ENCODE measurements around the gene AHR.

DNA sequence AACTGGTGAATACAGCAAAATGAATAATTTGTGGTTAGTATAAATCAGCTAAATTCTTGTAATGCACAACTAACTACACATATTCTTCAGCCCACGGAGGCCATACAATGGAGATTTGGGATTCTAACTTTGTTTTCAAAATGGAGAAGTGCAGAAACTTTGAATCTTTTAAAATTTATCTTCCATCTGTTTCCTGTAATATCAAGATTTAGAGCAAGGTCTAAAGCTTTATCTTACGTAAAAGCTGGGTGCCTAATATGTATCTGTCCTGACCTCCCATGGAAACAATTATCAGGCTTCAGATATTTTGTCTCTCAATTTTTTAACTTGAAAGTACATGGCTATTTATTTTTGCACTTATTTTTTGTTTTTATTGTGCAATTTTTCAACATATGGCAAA, 5.0 kb upstream of the AHR start:
- no peak for TF ChIP-seq POLR2AphosphoS5 (IDR thresholded peaks at IDR 0.05)
- TF ChIP-seq CTCF (IDR thresholded peaks at IDR 0.05; ENCODE audit: poor library complexity, severe bottlenecking), result no peak
- no peak for TF ChIP-seq SMC3 (conservative IDR thresholded peaks at IDR 0.05; ENCODE audit: poor library complexity)
- no peak for TF ChIP-seq EZH2 (IDR thresholded peaks at IDR 0.05; ENCODE audit: borderline replicate concordance, insufficient read depth, low read length, poor library complexity, severe bottlenecking)
- TF ChIP-seq EP300 (conservative IDR thresholded peaks at IDR 0.05; ENCODE audit: poor library complexity, severe bottlenecking), result no peak
- TF ChIP-seq TAF1 (IDR thresholded peaks at IDR 0.05; ENCODE audit: low read depth), result no peak
- TF ChIP-seq RAD21 (conservative IDR thresholded peaks at IDR 0.05), result no peak
- TF ChIP-seq, protein P1, sequence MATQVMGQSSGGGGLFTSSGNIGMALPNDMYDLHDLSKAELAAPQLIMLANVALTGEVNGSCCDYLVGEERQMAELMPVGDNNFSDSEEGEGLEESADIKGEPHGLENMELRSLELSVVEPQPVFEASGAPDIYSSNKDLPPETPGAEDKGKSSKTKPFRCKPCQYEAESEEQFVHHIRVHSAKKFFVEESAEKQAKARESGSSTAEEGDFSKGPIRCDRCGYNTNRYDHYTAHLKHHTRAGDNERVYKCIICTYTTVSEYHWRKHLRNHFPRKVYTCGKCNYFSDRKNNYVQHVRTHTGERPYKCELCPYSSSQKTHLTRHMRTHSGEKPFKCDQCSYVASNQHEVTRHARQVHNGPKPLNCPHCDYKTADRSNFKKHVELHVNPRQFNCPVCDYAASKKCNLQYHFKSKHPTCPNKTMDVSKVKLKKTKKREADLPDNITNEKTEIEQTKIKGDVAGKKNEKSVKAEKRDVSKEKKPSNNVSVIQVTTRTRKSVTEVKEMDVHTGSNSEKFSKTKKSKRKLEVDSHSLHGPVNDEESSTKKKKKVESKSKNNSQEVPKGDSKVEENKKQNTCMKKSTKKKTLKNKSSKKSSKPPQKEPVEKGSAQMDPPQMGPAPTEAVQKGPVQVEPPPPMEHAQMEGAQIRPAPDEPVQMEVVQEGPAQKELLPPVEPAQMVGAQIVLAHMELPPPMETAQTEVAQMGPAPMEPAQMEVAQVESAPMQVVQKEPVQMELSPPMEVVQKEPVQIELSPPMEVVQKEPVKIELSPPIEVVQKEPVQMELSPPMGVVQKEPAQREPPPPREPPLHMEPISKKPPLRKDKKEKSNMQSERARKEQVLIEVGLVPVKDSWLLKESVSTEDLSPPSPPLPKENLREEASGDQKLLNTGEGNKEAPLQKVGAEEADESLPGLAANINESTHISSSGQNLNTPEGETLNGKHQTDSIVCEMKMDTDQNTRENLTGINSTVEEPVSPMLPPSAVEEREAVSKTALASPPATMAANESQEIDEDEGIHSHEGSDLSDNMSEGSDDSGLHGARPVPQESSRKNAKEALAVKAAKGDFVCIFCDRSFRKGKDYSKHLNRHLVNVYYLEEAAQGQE (IDR thresholded peaks at IDR 0.05; ENCODE audit: borderline replicate concordance), result no peak

Measured in neural cell (in vitro differentiated cells).